HEK293 (cell line): ENCODE data around the gene NPW.

ENCODE experiments used
- BCL11B ChIP-seq: fragments of 450-650 bp; formaldehyde crosslinking; IDR thresholded peaks from 2 replicates; pipeline ENCODE4 v1.5.1; 2016; ENCODE audit warnings: low read depth, missing biosample characterization, missing genetic modification characterization
- GFI1B ChIP-seq: fragments of 450-650 bp; formaldehyde crosslinking; IDR thresholded peaks from 2 replicates; pipeline ENCODE4 v1.5.1; 2016; ENCODE audit warnings: missing biosample characterization, missing genetic modification characterization
- HOXD13 ChIP-seq: sonication (generic); formaldehyde crosslinking; IDR thresholded peaks from 2 replicates; pipeline ENCODE4 v1.8.0; 2022; ENCODE audit warnings: missing genetic modification reagents, borderline replicate concordance
- KLF10 ChIP-seq: fragments of 450-650 bp; IDR thresholded peaks from 2 replicates; pipeline ENCODE4 v1.5.1; 2018; ENCODE audit warnings: missing biosample characterization, mild to moderate bottlenecking, missing genetic modification characterization
- KLF17 ChIP-seq: fragments of 450-650 bp; formaldehyde crosslinking; IDR thresholded peaks from 2 replicates; pipeline ENCODE4 v1.5.1; 2016; ENCODE audit warnings: missing biosample characterization, missing genetic modification characterization
- MEIS1 ChIP-seq: sonication (generic); formaldehyde crosslinking; IDR thresholded peaks from 2 replicates; pipeline ENCODE4 v1.8.1; 2022; ENCODE audit warnings: missing genetic modification reagents, mild to moderate bottlenecking, borderline replicate concordance
- PRDM10 ChIP-seq: fragments of 450-650 bp; formaldehyde crosslinking; IDR thresholded peaks from 2 replicates; pipeline ENCODE4 v1.5.1; 2016; ENCODE audit warnings: missing biosample characterization, missing genetic modification characterization
- PRDM4 ChIP-seq: fragments of 450-650 bp; formaldehyde crosslinking; IDR thresholded peaks from 2 replicates; pipeline ENCODE4 v1.5.1; 2017; ENCODE audit warnings: missing biosample characterization, missing genetic modification characterization
- SETDB1 ChIP-seq: IDR thresholded peaks from one replicate; pipeline ENCODE4 v1.6.1; 2017; ENCODE audit warnings: mild to moderate bottlenecking, low read length, moderate library complexity, mixed read lengths; ENCODE audit not compliant: insufficient read length
- SP3 ChIP-seq: fragments of 450-650 bp; formaldehyde crosslinking; IDR thresholded peaks from 2 replicates; pipeline ENCODE4 v1.5.1; 2016; ENCODE audit warnings: missing biosample characterization, missing genetic modification characterization
- ZBTB20 ChIP-seq: fragments of 450-650 bp; formaldehyde crosslinking; IDR thresholded peaks from 2 replicates; pipeline ENCODE4 v1.5.1; 2016; ENCODE audit warnings: missing biosample characterization, missing genetic modification characterization
- ZBTB48 ChIP-seq: fragments of 450-650 bp; formaldehyde crosslinking; IDR thresholded peaks from 2 replicates; pipeline ENCODE4 v1.5.1; 2016; ENCODE audit warnings: missing biosample characterization, missing genetic modification characterization
- ZBTB7A ChIP-seq: fragments of 450-650 bp; formaldehyde crosslinking; IDR thresholded peaks from 2 replicates; pipeline ENCODE4 v1.5.1; 2016; ENCODE audit warnings: low read depth, missing biosample characterization, missing genetic modification characterization
- ZIC2 ChIP-seq: fragments of 450-650 bp; formaldehyde crosslinking; IDR thresholded peaks from 2 replicates; pipeline ENCODE4 v1.5.1; 2016; ENCODE audit warnings: missing biosample characterization, missing genetic modification characterization
- ZNF132 ChIP-seq: fragments of 450-650 bp; formaldehyde crosslinking; IDR thresholded peaks from 2 replicates; pipeline ENCODE4 v1.5.1; 2017; ENCODE audit warnings: missing biosample characterization, missing genetic modification characterization, borderline replicate concordance
- ZNF214 ChIP-seq: fragments of 450-650 bp; formaldehyde crosslinking; IDR thresholded peaks from 2 replicates; pipeline ENCODE4 v1.5.1; 2017; ENCODE audit warnings: missing biosample characterization, mild to moderate bottlenecking, missing genetic modification characterization, borderline replicate concordance
- ZNF223 ChIP-seq: fragments of 450-650 bp; formaldehyde crosslinking; IDR thresholded peaks from 2 replicates; pipeline ENCODE4 v1.5.1; 2016; ENCODE audit warnings: missing biosample characterization, missing genetic modification characterization
- ZNF23 ChIP-seq: fragments of 450-650 bp; formaldehyde crosslinking; IDR thresholded peaks from 2 replicates; pipeline ENCODE4 v1.5.1; 2016; ENCODE audit warnings: missing biosample characterization, missing genetic modification characterization, borderline replicate concordance
- ZNF24 ChIP-seq: fragments of 450-650 bp; formaldehyde crosslinking; IDR thresholded peaks from 2 replicates; pipeline ENCODE4 v1.5.1; 2016; ENCODE audit warnings: missing biosample characterization, missing genetic modification characterization
- ZNF248 ChIP-seq: fragments of 450-650 bp; formaldehyde crosslinking; IDR thresholded peaks from 2 replicates; pipeline ENCODE4 v1.5.1; 2017; ENCODE audit warnings: missing biosample characterization, missing genetic modification characterization
- ZNF324 ChIP-seq: fragments of 450-650 bp; formaldehyde crosslinking; IDR thresholded peaks from 2 replicates; pipeline ENCODE4 v1.5.1; 2016; ENCODE audit warnings: missing biosample characterization, missing genetic modification characterization
- ZNF335 ChIP-seq: fragments of 450-650 bp; formaldehyde crosslinking; conservative IDR thresholded peaks from 2 replicates; pipeline ENCODE4 v1.5.1; 2016; ENCODE audit warnings: missing biosample characterization, missing genetic modification characterization
- ZNF394 ChIP-seq: fragments of 450-650 bp; formaldehyde crosslinking; IDR thresholded peaks from 2 replicates; pipeline ENCODE4 v1.5.1; 2016; ENCODE audit warnings: missing biosample characterization, missing genetic modification characterization, mild to moderate bottlenecking, moderate library complexity, borderline replicate concordance
- ZNF544 ChIP-seq: fragments of 450-650 bp; formaldehyde crosslinking; IDR thresholded peaks from 2 replicates; pipeline ENCODE4 v1.5.0; 2017; ENCODE audit warnings: missing biosample characterization, missing genetic modification characterization
- ZNF549 ChIP-seq: fragments of 450-650 bp; IDR thresholded peaks from 2 replicates; pipeline ENCODE4 v1.5.1; 2018; ENCODE audit warnings: missing biosample characterization, missing genetic modification characterization, mild to moderate bottlenecking, inconsistent platforms, moderate library complexity
- ZSCAN23 ChIP-seq: fragments of 450-650 bp; formaldehyde crosslinking; IDR thresholded peaks from 2 replicates; pipeline ENCODE4 v1.5.1; 2016; ENCODE audit warnings: missing biosample characterization, missing genetic modification characterization
- TF ChIP-seq, protein P1 (sequence below): fragments of 450-650 bp; formaldehyde crosslinking; conservative IDR thresholded peaks from 2 replicates; pipeline ENCODE4 v1.5.1; 2016; ENCODE audit warnings: low read depth, missing biosample characterization, missing genetic modification characterization
- TF ChIP-seq, protein P2 (sequence below): fragments of 450-650 bp; formaldehyde crosslinking; IDR thresholded peaks from 2 replicates; pipeline ENCODE4 v1.5.1; 2017; ENCODE audit warnings: missing biosample characterization, mild to moderate bottlenecking, missing genetic modification characterization, moderate library complexity

Gene NPW

DNA sequence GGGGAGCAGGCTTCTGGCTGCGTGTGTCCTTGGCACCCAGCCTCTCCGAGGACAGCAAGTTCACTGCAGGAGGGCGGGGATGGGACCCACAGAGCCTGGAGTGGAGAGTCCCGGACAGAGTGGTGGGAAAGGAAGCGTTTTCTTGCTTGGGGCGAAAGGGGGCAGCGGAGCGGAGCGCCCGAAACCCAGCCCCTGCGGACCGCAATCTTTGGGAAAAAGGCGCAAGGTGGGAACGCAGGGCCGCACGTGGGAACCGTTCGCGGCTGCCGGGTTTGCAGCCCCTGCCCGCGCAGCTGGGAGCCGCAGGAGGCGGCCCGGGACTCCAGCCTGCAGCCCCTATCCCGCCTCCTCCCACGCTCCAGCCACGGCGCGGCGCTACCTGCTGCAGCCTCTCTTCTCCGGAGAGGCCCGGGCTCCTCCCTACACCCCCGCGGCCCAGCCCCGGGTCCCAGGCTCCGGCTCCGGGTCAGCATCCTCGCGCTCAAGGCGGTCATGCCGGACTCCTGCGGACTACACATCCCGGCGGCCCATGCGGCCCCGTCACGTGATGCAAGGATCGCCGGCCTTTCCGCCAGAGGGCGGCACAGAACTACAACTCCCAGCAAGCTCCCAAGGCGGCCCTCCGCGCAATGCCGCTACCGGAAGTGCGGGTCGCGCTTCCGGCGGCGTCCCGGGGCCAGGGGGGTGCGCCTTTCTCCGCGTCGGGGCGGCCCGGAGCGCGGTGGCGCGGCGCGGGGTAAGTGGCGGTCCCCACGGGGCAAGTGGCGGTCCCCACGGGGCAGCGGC is 27.9 kb downstream of the NPW start, which contains the start of the genes NTHL1 and TSC2 (continued):
- TF ChIP-seq ZBTB7A (no peak; the same call in 1 of the 2 replicates), SETDB1 (no peak), ZNF248 (no peak), BCL11B (tag by site-specific recombination) (peak; percentile 56; the same call in 1 of the 2 replicates), ZNF394 (tag by site-specific recombination) (peak; percentile 43; the same call in 1 of the 2 replicates), ZNF24 (peak; percentile 74), PRDM10 (tag by site-specific recombination) (peak; percentile 82), GFI1B (tag by site-specific recombination) (no peak), ZBTB20 (peak; percentile 98), ZSCAN23 (tag by site-specific recombination) (0 out of 2 replicates have a peak, but pooled peaks have one; percentile 45), PRDM4 (tag by site-specific recombination) (no peak), ZNF132 (tag by site-specific recombination) (no peak), MEIS1 (CRISPR knock-in tag) (no peak), KLF10 (peak; percentile 72), KLF17 (tag by site-specific recombination) (peak; percentile 51; the same call in 1 of the 2 replicates), ZNF544 (tag by site-specific recombination) (no peak), ZNF223 (no peak), ZNF549 (no peak), ZNF23 (tag by site-specific recombination) (no peak), HOXD13 (CRISPR knock-in tag) (no peak), ZNF324 (peak; percentile 81), ZNF214 (no peak), ZBTB48 (tag by site-specific recombination) (peak; percentile 32; the same call in 1 of the 2 replicates), ZNF335 (peak; percentile 85), SP3 (tag by site-specific recombination) (peak; percentile 93), ZIC2 (tag by site-specific recombination) (peak; percentile 75)
- TF ChIP-seq, protein P1, sequence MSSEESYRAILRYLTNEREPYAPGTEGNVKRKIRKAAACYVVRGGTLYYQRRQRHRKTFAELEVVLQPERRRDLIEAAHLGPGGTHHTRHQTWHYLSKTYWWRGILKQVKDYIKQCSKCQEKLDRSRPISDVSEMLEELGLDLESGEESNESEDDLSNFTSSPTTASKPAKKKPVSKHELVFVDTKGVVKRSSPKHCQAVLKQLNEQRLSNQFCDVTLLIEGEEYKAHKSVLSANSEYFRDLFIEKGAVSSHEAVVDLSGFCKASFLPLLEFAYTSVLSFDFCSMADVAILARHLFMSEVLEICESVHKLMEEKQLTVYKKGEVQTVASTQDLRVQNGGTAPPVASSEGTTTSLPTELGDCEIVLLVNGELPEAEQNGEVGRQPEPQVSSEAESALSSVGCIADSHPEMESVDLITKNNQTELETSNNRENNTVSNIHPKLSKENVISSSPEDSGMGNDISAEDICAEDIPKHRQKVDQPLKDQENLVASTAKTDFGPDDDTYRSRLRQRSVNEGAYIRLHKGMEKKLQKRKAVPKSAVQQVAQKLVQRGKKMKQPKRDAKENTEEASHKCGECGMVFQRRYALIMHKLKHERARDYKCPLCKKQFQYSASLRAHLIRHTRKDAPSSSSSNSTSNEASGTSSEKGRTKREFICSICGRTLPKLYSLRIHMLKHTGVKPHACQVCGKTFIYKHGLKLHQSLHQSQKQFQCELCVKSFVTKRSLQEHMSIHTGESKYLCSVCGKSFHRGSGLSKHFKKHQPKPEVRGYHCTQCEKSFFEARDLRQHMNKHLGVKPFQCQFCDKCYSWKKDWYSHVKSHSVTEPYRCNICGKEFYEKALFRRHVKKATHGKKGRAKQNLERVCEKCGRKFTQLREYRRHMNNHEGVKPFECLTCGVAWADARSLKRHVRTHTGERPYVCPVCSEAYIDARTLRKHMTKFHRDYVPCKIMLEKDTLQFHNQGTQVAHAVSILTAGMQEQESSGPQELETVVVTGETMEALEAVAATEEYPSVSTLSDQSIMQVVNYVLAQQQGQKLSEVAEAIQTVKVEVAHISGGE (tag by site-specific recombination): peak; percentile 95
- TF ChIP-seq, protein P2, sequence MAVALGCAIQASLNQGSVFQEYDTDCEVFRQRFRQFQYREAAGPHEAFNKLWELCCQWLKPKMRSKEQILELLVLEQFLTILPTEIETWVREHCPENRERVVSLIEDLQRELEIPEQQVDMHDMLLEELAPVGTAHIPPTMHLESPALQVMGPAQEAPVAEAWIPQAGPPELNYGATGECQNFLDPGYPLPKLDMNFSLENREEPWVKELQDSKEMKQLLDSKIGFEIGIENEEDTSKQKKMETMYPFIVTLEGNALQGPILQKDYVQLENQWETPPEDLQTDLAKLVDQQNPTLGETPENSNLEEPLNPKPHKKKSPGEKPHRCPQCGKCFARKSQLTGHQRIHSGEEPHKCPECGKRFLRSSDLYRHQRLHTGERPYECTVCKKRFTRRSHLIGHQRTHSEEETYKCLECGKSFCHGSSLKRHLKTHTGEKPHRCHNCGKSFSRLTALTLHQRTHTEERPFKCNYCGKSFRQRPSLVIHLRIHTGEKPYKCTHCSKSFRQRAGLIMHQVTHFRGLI (tag by site-specific recombination): no peak
